GM21717 (cell line): Measurements from ENCODE around the gene BSDC1.

ENCODE experiments used
- ATAC-seq: cut with Tn5 transposase; IDR thresholded peaks from one replicate; pipeline ENCODE4 v1.9.1; 2021; ENCODE audit warnings: mild to moderate bottlenecking, moderate library complexity; ENCODE audit not compliant: unreplicated experiment

Gene BSDC1

GRCh38 chr1:32394890-32395432 lies 720 bp upstream of the BSDC1 start:
- no peak for ATAC-seq

GRCh38 chr1:32393832-32394140 lies 455 bp downstream of the BSDC1 start:
- ATAC-seq = no peak

GRCh38 chr1:32393136-32393535 lies 1.1 kb downstream of the BSDC1 start:
- ATAC-seq = no peak

GRCh38 chr1:32392325-32392724 lies 1.9 kb downstream of the BSDC1 start:
- ATAC-seq = no peak

- no peak for ATAC-seq
Measured at GRCh38 chr1:32390904-32391870, 3.1 kb downstream of the BSDC1 start.

- ATAC-seq = no peak
Measured at GRCh38 chr1:32388641-32389040, 5.6 kb downstream of the BSDC1 start.

- no peak for ATAC-seq
Measured at GRCh38 chr1:32386676-32387392, 7.4 kb downstream of the BSDC1 start.

GRCh38 chr1:32380057-32380456 lies 14.2 kb downstream of the BSDC1 start:
- no peak for ATAC-seq

GRCh38 chr1:32377541-32378220 lies 16.6 kb downstream of the BSDC1 start:
- no peak for ATAC-seq

GRCh38 chr1:32376199-32376598 lies 18.0 kb downstream of the BSDC1 start:
- no peak for ATAC-seq

GRCh38 chr1:32373996-32374592 lies 20.1 kb downstream of the BSDC1 start:
- ATAC-seq = no peak

- no peak for ATAC-seq
Measured at GRCh38 chr1:32372149-32372756, 22.0 kb downstream of the BSDC1 start.

GRCh38 chr1:32367912-32368635 lies 26.2 kb downstream of the BSDC1 start:
- ATAC-seq = no peak

GRCh38 chr1:32365445-32365844 lies 28.8 kb downstream of the BSDC1 start:
- no peak for ATAC-seq

- no peak for ATAC-seq
Measured at GRCh38 chr1:32364836-32365235, 29.4 kb downstream of the BSDC1 start.

- no peak for ATAC-seq
Measured at GRCh38 chr1:32363713-32364112, 30.5 kb downstream of the BSDC1 start.

- ATAC-seq = no peak
Measured at GRCh38 chr1:32362474-32363313, 31.5 kb downstream of the BSDC1 start, which contains the start of the genes FAM229A and TSSK3. TSS of gene FAM229A (minus strand) at chr1:32362485. CDS start at chr1:32362091, 394 bp downstream. TSS of gene TSSK3 (plus strand) at chr1:32362539. CDS start at chr1:32362702, 163 bp downstream.

- no peak for ATAC-seq
Measured at GRCh38 chr1:32361674-32362473, 32.4 kb downstream of the BSDC1 start.
